H1 (cell line): ENCODE data around the gene GDF9. TPM values are rescaled to one million over a fixed set of nuclear protein-coding genes. Genes with fewer than 3 reads are reported as not detected.
A peak's percentile ranks its signal among the peaks of the same experiment; 100 is the strongest.

Source experiments
- CTCF ChIA-PET: fragments of 300-600 bp; sonication (Branson Sonifier 250); formaldehyde crosslinking; loops from one replicate; lab custom pipeline; 2021; ENCODE audit not compliant: partially characterized antibody; lab: Charles Lee
- POLR2A ChIA-PET: fragments of 300-600 bp; sonication (Branson Sonifier 250); formaldehyde crosslinking; loops from one replicate; lab custom pipeline; 2021; ENCODE audit warnings: inconsistent platforms; ENCODE audit not compliant: partially characterized antibody; lab: Charles Lee
- DNase-seq, 2 experiments: peaks; one replicate each; pipeline versions ENCODE4 v3.0.0 to v3.0.0-alpha.2; 2010 to 2022; ENCODE audit warnings: low spot score in 2 of 2, low read depth in 1 of 2, mixed read lengths in 1 of 2
- FAIRE-seq: peaks from 2 replicates; lab custom pipeline; 2011; peaks lifted over from hg19 to GRCh38; lab: Jason Lieb, UNC
- H2AFZ ChIP-seq: 2 replicates; pipeline ENCODE4 v1.8.1; 2012; ENCODE audit warnings: low read length, inconsistent platforms
- H2AK5ac ChIP-seq: 2 replicates; pipeline ENCODE4 v1.6.1; 2013; ENCODE audit warnings: low read depth, low read length
- H2BK120ac ChIP-seq: replicated peaks from 2 replicates; pipeline ENCODE3; 2013; ENCODE audit warnings: low read depth, low read length, inconsistent platforms
- H2BK12ac ChIP-seq: 2 replicates; pipeline ENCODE4 v1.6.1; 2013; ENCODE audit warnings: low read depth, low read length
- H2BK15ac ChIP-seq: 2 replicates; pipeline ENCODE4 v1.6.1; 2013; ENCODE audit warnings: low read length
- H2BK20ac ChIP-seq: 2 replicates; pipeline ENCODE4 v1.6.1; 2013; ENCODE audit warnings: low read length
- H2BK5ac ChIP-seq: 2 replicates; pipeline ENCODE4 v1.6.1; 2013; ENCODE audit warnings: low read depth, low read length
- H3K14ac ChIP-seq: 2 replicates; pipeline ENCODE4 v1.6.1; 2013; ENCODE audit warnings: inconsistent platforms; ENCODE audit not compliant: insufficient read length
- H3K18ac ChIP-seq: 2 replicates; pipeline ENCODE4 v1.6.1; 2013; ENCODE audit warnings: low read length; ENCODE audit errors: extremely low read depth
- H3K23ac ChIP-seq: 2 replicates; pipeline ENCODE4 v1.6.1; 2013; ENCODE audit warnings: inconsistent platforms; ENCODE audit not compliant: insufficient read length
- H3K23me2 ChIP-seq: 2 replicates; pipeline ENCODE4 v1.6.1; 2013; ENCODE audit warnings: low read depth, low read length
- H3K27ac ChIP-seq: 2 replicates; pipeline ENCODE4 v1.6.1; 2011; ENCODE audit warnings: low read depth, low read length, inconsistent platforms
- H3K27me3 ChIP-seq, 4 experiments: replicated peaks in 1 of 4; 1 replicate in 1 of 4; 2 replicates in 3 of 4; pipeline versions ENCODE4 v1.6.1 to v1.8.1; 2011 to 2013; ENCODE audit warnings: low read length in 3 of 4, mild to moderate bottlenecking in 3 of 4, inconsistent platforms in 2 of 4, mixed read lengths in 2 of 4, moderate library complexity in 1 of 4; ENCODE audit not compliant: control insufficient read depth in 3 of 4, insufficient read depth in 3 of 4; ENCODE audit errors: extremely low read depth in 1 of 4
- H3K36me3 ChIP-seq, 4 experiments: 2 replicates each; pipeline versions ENCODE4 v1.6.1 to v1.8.1; 2011 to 2013; ENCODE audit warnings: mild to moderate bottlenecking in 4 of 4, low read length in 3 of 4, moderate library complexity in 2 of 4, control low read depth in 1 of 4, inconsistent platforms in 1 of 4; ENCODE audit not compliant: insufficient read depth in 4 of 4, control insufficient read depth in 2 of 4
- H3K4ac ChIP-seq: replicated peaks from 2 replicates; pipeline ENCODE3; 2013; ENCODE audit warnings: low read length, low read depth, mixed read lengths, inconsistent platforms; ENCODE audit not compliant: insufficient read length
- H3K4me1 ChIP-seq, 4 experiments: replicated peaks in 1 of 4; 1 replicate in 1 of 4; 2 replicates in 3 of 4; pipeline versions ENCODE4 v1.6.1 to v1.8.1; 2011 to 2013; ENCODE audit warnings: low read length in 3 of 4, inconsistent platforms in 2 of 4, mixed read lengths in 1 of 4; ENCODE audit not compliant: insufficient read depth in 4 of 4, control insufficient read depth in 3 of 4
- H3K4me2 ChIP-seq, 2 experiments: 2 replicates each; pipeline versions ENCODE4 v1.6.1 to v1.8.1; 2011 to 2013; ENCODE audit warnings: low read depth in 2 of 2, low read length in 2 of 2, control low read depth in 1 of 2, inconsistent platforms in 1 of 2, mild to moderate bottlenecking in 1 of 2; ENCODE audit not compliant: insufficient read depth in 1 of 2
- H3K4me3 ChIP-seq, 4 experiments: fragments of 200-600, 300-600 bp in 1 of 4; sonication (generic), shearing (Covaris generic), sonication (Bioruptor Twin) in 1 of 4; 2 replicates each; pipeline versions ENCODE4 v1.5.1 to v1.8.1; 2011 to 2016; ENCODE audit warnings: low read length in 4 of 4, low read depth in 3 of 4, control low read depth in 2 of 4, inconsistent platforms in 2 of 4, mild to moderate bottlenecking in 2 of 4, mixed read lengths in 1 of 4, moderate library complexity in 1 of 4; ENCODE audit not compliant: insufficient read depth in 2 of 4; ENCODE audit errors: extremely low read depth in 1 of 4
- H3K56ac ChIP-seq: replicated peaks from 2 replicates; pipeline ENCODE3; 2013; ENCODE audit warnings: low read depth, mild to moderate bottlenecking, mixed read lengths, low read length, inconsistent platforms; ENCODE audit not compliant: insufficient read length
- H3K79me1 ChIP-seq: 2 replicates; pipeline ENCODE4 v1.6.1; 2013; ENCODE audit warnings: low read depth, low read length, control low read depth
- H3K79me2 ChIP-seq, 2 experiments: 2 replicates each; pipeline versions ENCODE4 v1.6.1 to v1.8.1; 2012 to 2013; ENCODE audit warnings: low read length in 2 of 2, mild to moderate bottlenecking in 2 of 2, inconsistent platforms in 1 of 2; ENCODE audit not compliant: insufficient read depth in 2 of 2, control insufficient read depth in 1 of 2
- H3K9ac ChIP-seq, 4 experiments: replicated peaks in 1 of 4; 1 replicate in 1 of 4; 2 replicates in 3 of 4; pipeline versions ENCODE4 v1.6.1 to v1.8.1; 2011 to 2013; ENCODE audit warnings: low read depth in 3 of 4, low read length in 3 of 4, control low read depth in 2 of 4, mild to moderate bottlenecking in 2 of 4, moderate library complexity in 2 of 4, inconsistent platforms in 1 of 4; ENCODE audit errors: extremely low read depth in 1 of 4
- H3K9me3 ChIP-seq, 2 experiments: 2 replicates each; pipeline versions ENCODE4 v1.6.1 to v1.8.1; 2012 to 2013; ENCODE audit warnings: mild to moderate bottlenecking in 2 of 2, moderate library complexity in 2 of 2, control low read depth in 1 of 2, inconsistent platforms in 1 of 2, low read depth in 1 of 2, low read length in 1 of 2, mixed read lengths in 1 of 2; ENCODE audit not compliant: insufficient read depth in 2 of 2
- H4K20me1 ChIP-seq, 2 experiments: replicated peaks in 1 of 2; 2 replicates each; pipeline versions ENCODE3 to v1.8.1; 2011 to 2013; ENCODE audit warnings: inconsistent platforms in 2 of 2, low read length in 2 of 2, mild to moderate bottlenecking in 1 of 2; ENCODE audit not compliant: insufficient read depth in 2 of 2, control insufficient read depth in 1 of 2
- H4K5ac ChIP-seq: 2 replicates; pipeline ENCODE4 v1.6.1; 2013; ENCODE audit warnings: low read length, low read depth, mixed read lengths, inconsistent platforms; ENCODE audit not compliant: insufficient read length
- H4K8ac ChIP-seq: 2 replicates; pipeline ENCODE4 v1.8.0; 2013; ENCODE audit warnings: mild to moderate bottlenecking, moderate library complexity, low read length, inconsistent platforms; ENCODE audit not compliant: insufficient read depth; ENCODE audit errors: extremely low read depth
- H4K91ac ChIP-seq: replicated peaks from 2 replicates; pipeline ENCODE3; 2013; ENCODE audit warnings: low read length, mixed read lengths, inconsistent platforms; ENCODE audit not compliant: insufficient read length
- ATF3 ChIP-seq: IDR thresholded peaks from 2 replicates; pipeline ENCODE4 v1.6.1; 2011; ENCODE audit warnings: low read depth, mild to moderate bottlenecking, low read length; ENCODE audit not compliant: insufficient read depth
- EGR1 ChIP-seq: IDR thresholded peaks from 2 replicates; pipeline ENCODE4 v1.6.1; 2011; ENCODE audit warnings: low read depth, low read length, borderline replicate concordance
- JUND ChIP-seq: IDR thresholded peaks from 2 replicates; pipeline ENCODE4 v1.6.1; 2011; ENCODE audit warnings: mild to moderate bottlenecking, improper control_type of control experiment, low read length
- MAFK ChIP-seq: IDR thresholded peaks from 2 replicates; pipeline ENCODE4 v1.6.1; 2012; ENCODE audit warnings: low read depth, mild to moderate bottlenecking, improper control_type of control experiment, low read length
- RFX5 ChIP-seq: IDR thresholded peaks from 2 replicates; pipeline ENCODE4 v1.6.1; 2011; ENCODE audit warnings: low read depth, low read length, improper control_type of control experiment, borderline replicate concordance
- SIN3A ChIP-seq, 2 experiments: IDR thresholded peaks in 1 of 2; conservative IDR thresholded peaks in 1 of 2; 2 replicates each; pipeline ENCODE4 v1.6.1; 2011 to 2012; ENCODE audit warnings: low read length in 2 of 2, improper control_type of control experiment in 1 of 2, low read depth in 1 of 2, mild to moderate bottlenecking in 1 of 2
- SP2 ChIP-seq: IDR thresholded peaks from 2 replicates; pipeline ENCODE4 v1.6.1; 2012; ENCODE audit warnings: mild to moderate bottlenecking, low read length, inconsistent platforms
- TAF7 ChIP-seq: optimal IDR thresholded peaks from 2 replicates; pipeline ENCODE3; 2011; ENCODE audit warnings: low read depth, mild to moderate bottlenecking, inconsistent platforms, low read length, moderate library complexity, borderline replicate concordance
- WGBS, 2 experiments: shearing (Covaris generic) in 1 of 2; methylation state at CpG; one replicate each; pipeline versions ENCODE4 v1.1.6 to v1.1.7; 2013 to 2015; ENCODE audit warnings: low lambda C conversion rate in 2 of 2, mixed read lengths in 2 of 2, inconsistent platforms in 1 of 2, low coverage in 1 of 2, missing lambda C conversion rate in 1 of 2; ENCODE audit not compliant: insufficient replicate concordance in 2 of 2, insufficient coverage in 1 of 2, insufficient read length in 1 of 2; ENCODE audit errors: extremely low coverage in 1 of 2, missing lambda C conversion rate in 1 of 2; 5-methylcytosine and 5-hydroxymethylcytosine counted together
- polyA plus RNA-seq, 7 experiments: library from polyadenylated mRNA; depleted of rRNA in 3 of 7; stranded (reverse) in 5 of 7; unstranded in 2 of 7; fragments of >200 nt in 5 of 7; fragments of 200-250 nt in 2 of 7; gene quantifications; 1 replicate in 5 of 7; 2 replicates in 1 of 7; 4 replicates in 1 of 7; pipeline versions ENCODE4 v1.2.1 to v1.2.3, GENCODE V29; 2011 to 2013; ENCODE audit warnings: missing spikeins in 2 of 7, mixed read lengths in 2 of 7
- total RNA-seq: library from RNA; stranded (reverse); fragmentation: NEBNext Ultra II Directional; extraction: Animal tissue kit (Norgen Biotek cat#: 25700); gene quantifications from 2 replicates; pipeline ENCODE4 v1.2.1, GENCODE V29; 2021

The GDF9 gene
- total and polyA plus RNA-seq, 2 of the 8 experiments (the other 6 are each of a cell fraction or from before 2014, with no cell fraction given): 0.14 TPM; not detected in 1

GRCh38 chr5:132876020-132876759 lies 9.9 kb upstream of the GDF9 start:
- no peak overlapping the region for H4K8ac ChIP-seq
- POLR2A ChIA-PET: interaction anchor here (0.8 to 2.4 kb wide), 2 partner anchors 9 to 49 kb away, joined by 3 to 15 read pairs; partner anchors contain the start of genes GDF9 and UQCRQ
- no peak overlapping the region for H3K4me3 ChIP-seq
- no peaks in the 10 kb centered on the region for H3K79me1 ChIP-seq
- no peak overlapping the region for H2BK20ac ChIP-seq
- H2AK5ac ChIP-seq: no peak overlapping the region
- H3K18ac ChIP-seq: no peak overlapping the region
- no peak overlapping the region for H3K4ac ChIP-seq
- H4K91ac ChIP-seq: no peak overlapping the region
- DNase-seq (no peak), FAIRE-seq (no peak)
- no peak overlapping the region for H2BK15ac ChIP-seq
- H4K5ac ChIP-seq: no peak overlapping the region
- H3K27ac ChIP-seq: no peak overlapping the region
- no peaks in the 10 kb centered on the region for H3K79me2 ChIP-seq
- no peak overlapping the region for H3K23ac ChIP-seq
- no peaks in the 10 kb centered on the region for H3K4me1 ChIP-seq
- H3K9ac ChIP-seq: peak overlapping the region in 1 of 4 experiments; percentile 34; a peak in 1 of 7 replicates
- WGBS, 2 experiments: 76% methylated on average over 1 of the region's 1 CpG; no CpG with 5 or more reads in 1 of the 2 experiments
- no peak overlapping the region for H2BK12ac ChIP-seq
- TF ChIP-seq ATF3 (no peak), EGR1 (no peak), SIN3A (conservative IDR thresholded peaks at IDR 0.05 in 1 of 2, IDR thresholded peaks at IDR 0.05 in 1 of 2; ENCODE audit: low read depth in 1 of 2, low read length in 2 of 2) (no peak), SP2 (no peak), MAFK (no peak), JUND (no peak), RFX5 (no peak), TAF7 (no peak)
- no peaks in the 10 kb centered on the region for H3K9me3 ChIP-seq
- no peak overlapping the region for H3K56ac ChIP-seq
- no peak overlapping the region for H3K4me2 ChIP-seq
- CTCF ChIA-PET: interaction anchor here (0.5 to 32.2 kb wide), 4 partner anchors 10 to 119 kb away, joined by 3 to 465 read pairs (median 3); partner anchors contain the start of gene SHROOM1
- H3K36me3 ChIP-seq: peaks cover 3 to 31% (median 18%) of the 10 kb centered on the region in 4 experiments; a peak in 6 of 8 replicates
- no peak overlapping the region for H2BK5ac ChIP-seq
- H4K20me1 ChIP-seq: no peaks in the 10 kb centered on the region
- 0 out of 2 replicates have a peak, but pooled peaks cover 2% of the 10 kb centered on the region for H3K23me2 ChIP-seq
- no peaks in the 10 kb centered on the region for H3K27me3 ChIP-seq
- no peak overlapping the region for H2AFZ ChIP-seq
- H2BK120ac ChIP-seq: no peak overlapping the region
- H3K14ac ChIP-seq: no peak overlapping the region
